WTC11 (cell line): Measurements from ENCODE around the gene PTGDR. TPM values are rescaled to one million over a fixed set of nuclear protein-coding genes. Genes with fewer than 3 reads are reported as not detected.

Experiments
- ATAC-seq: fragments of 200-7000 bp; cut with Tn5 transposase; 2 replicates; pipeline ENCODE4 v1.10.0; 2021; ENCODE audit warnings: mild to moderate bottlenecking, moderate library complexity
- CTCF ChIA-PET: fragments of 300-600 bp; sonication (Branson Sonifier 250); formaldehyde crosslinking; loops from one replicate; lab custom pipeline; 2021; ENCODE audit warnings: antibody characterized with exemption; lab: Charles Lee
- POLR2A ChIA-PET: fragments of 350-600 bp; sonication (Branson Sonifier 250); formaldehyde crosslinking; loops from one replicate; lab custom pipeline; 2021; ENCODE audit warnings: antibody characterized with exemption; lab: Charles Lee
- DNase-seq: peaks from one replicate; pipeline ENCODE4 v3.0.0; 2021; ENCODE audit warnings: low spot score
- H3K27ac Mint-ChIP-seq: 2 replicates; pipeline ENCODE4 v1.8.0; 2021; ENCODE audit warnings: mixed read lengths
- H3K27me3 Mint-ChIP-seq: 2 replicates; pipeline ENCODE4 v1.8.0; 2021; ENCODE audit warnings: low read depth, mild to moderate bottlenecking, moderate library complexity, mixed read lengths
- H3K36me3 Mint-ChIP-seq: 2 replicates; pipeline ENCODE4 v1.8.0; 2021; ENCODE audit warnings: mixed read lengths
- H3K4me1 Mint-ChIP-seq: 2 replicates; pipeline ENCODE4 v1.8.0; 2022; ENCODE audit warnings: mixed read lengths
- H3K4me3 Mint-ChIP-seq: 2 replicates; pipeline ENCODE4 v1.8.0; 2021; ENCODE audit warnings: mild to moderate bottlenecking, moderate library complexity, mixed read lengths
- H3K9me3 Mint-ChIP-seq: 2 replicates; pipeline ENCODE4 v1.8.0; 2021; ENCODE audit warnings: mixed read lengths
- CREM ChIP-seq: sonication (generic); formaldehyde crosslinking; IDR thresholded peaks from 2 replicates; pipeline ENCODE4 v1.8.1; 2022; ENCODE audit warnings: mild to moderate bottlenecking, missing genetic modification reagents, moderate library complexity
- FOXK1 ChIP-seq: sonication (generic); formaldehyde crosslinking; IDR thresholded peaks from 2 replicates; pipeline ENCODE4 v1.8.0; 2022; ENCODE audit warnings: mild to moderate bottlenecking, moderate library complexity, missing genetic modification reagents
- GABPB1 ChIP-seq: sonication (generic); formaldehyde crosslinking; IDR thresholded peaks from 2 replicates; pipeline ENCODE4 v1.8.1; 2023; ENCODE audit warnings: mild to moderate bottlenecking, missing genetic modification reagents
- HMGA2 ChIP-seq: fragments of 250-450 bp; sonication (Bioruptor Pico); IDR thresholded peaks from 2 replicates; pipeline ENCODE4 v1.4.0; 2021; ENCODE audit warnings: mild to moderate bottlenecking, moderate library complexity
- JUN ChIP-seq: sonication (generic); formaldehyde crosslinking; IDR thresholded peaks from 2 replicates; pipeline ENCODE4 v1.8.0; 2023; ENCODE audit warnings: mild to moderate bottlenecking, missing genetic modification reagents
- NFATC4 ChIP-seq: fragments of 250-450 bp; sonication (Bioruptor Pico); IDR thresholded peaks from 2 replicates; pipeline ENCODE4 v1.9.0; 2021; ENCODE audit warnings: mild to moderate bottlenecking
- PRRX2 ChIP-seq: fragments of 250-450 bp; sonication (Bioruptor Pico); IDR thresholded peaks from 2 replicates; pipeline ENCODE4 v1.8.0; 2021; ENCODE audit warnings: mild to moderate bottlenecking
- RELA ChIP-seq: sonication (generic); formaldehyde crosslinking; IDR thresholded peaks from 2 replicates; pipeline ENCODE4 v1.8.1; 2022; ENCODE audit warnings: missing genetic modification reagents, mild to moderate bottlenecking, borderline replicate concordance
- RORB ChIP-seq: fragments of 250-450 bp; sonication (Bioruptor Pico); IDR thresholded peaks from 2 replicates; pipeline ENCODE4 v1.9.0; 2021; ENCODE audit warnings: mild to moderate bottlenecking
- SP1 ChIP-seq: sonication (generic); formaldehyde crosslinking; conservative IDR thresholded peaks from 2 replicates; pipeline ENCODE4 v1.8.1; 2022; ENCODE audit warnings: missing genetic modification reagents
- TCF7 ChIP-seq: sonication (generic); formaldehyde crosslinking; IDR thresholded peaks from 2 replicates; pipeline ENCODE4 v1.8.0; 2022; ENCODE audit warnings: mild to moderate bottlenecking, low read depth, missing genetic modification reagents, moderate library complexity
- TEAD1 ChIP-seq: sonication (generic); formaldehyde crosslinking; IDR thresholded peaks from 2 replicates; pipeline ENCODE4 v1.8.0; 2022; ENCODE audit warnings: mild to moderate bottlenecking, missing genetic modification reagents
- ZNF232 ChIP-seq: sonication (generic); formaldehyde crosslinking; IDR thresholded peaks from 2 replicates; pipeline ENCODE4 v1.8.0; 2022; ENCODE audit warnings: mild to moderate bottlenecking, missing genetic modification reagents
- total RNA-seq: library from RNA; stranded (reverse); gene quantifications from 3 replicates; pipeline ENCODE4 v1.2.3, GENCODE V29; 2021
- TF ChIP-seq, protein P1 (sequence below): fragments of 250-450 bp; sonication (Bioruptor Pico); IDR thresholded peaks from 2 replicates; pipeline ENCODE4 v1.9.0; 2021; ENCODE audit warnings: mild to moderate bottlenecking, borderline replicate concordance
- TF ChIP-seq, protein P2 (sequence below): sonication (generic); formaldehyde crosslinking; IDR thresholded peaks from 2 replicates; pipeline ENCODE4 v1.8.1; 2022; ENCODE audit warnings: low read depth, missing genetic modification reagents, borderline replicate concordance
- TF ChIP-seq, protein P3 (sequence below): sonication (generic); formaldehyde crosslinking; IDR thresholded peaks from 2 replicates; pipeline ENCODE4 v1.8.1; 2023; ENCODE audit warnings: mild to moderate bottlenecking, missing genetic modification reagents, borderline replicate concordance
- TF ChIP-seq, protein P4 (sequence below): fragments of 200-600 bp; IDR thresholded peaks from 2 replicates; pipeline ENCODE4 v1.8.0; 2022; ENCODE audit warnings: antibody characterized with exemption
- TF ChIP-seq, protein P5 (sequence below): sonication (generic); formaldehyde crosslinking; IDR thresholded peaks from 2 replicates; pipeline ENCODE4 v1.8.0; 2023; ENCODE audit warnings: mild to moderate bottlenecking, missing genetic modification reagents

The PTGDR gene
- total RNA-seq, 1 experiment from 2014 or later: 0.24 TPM

DNA sequence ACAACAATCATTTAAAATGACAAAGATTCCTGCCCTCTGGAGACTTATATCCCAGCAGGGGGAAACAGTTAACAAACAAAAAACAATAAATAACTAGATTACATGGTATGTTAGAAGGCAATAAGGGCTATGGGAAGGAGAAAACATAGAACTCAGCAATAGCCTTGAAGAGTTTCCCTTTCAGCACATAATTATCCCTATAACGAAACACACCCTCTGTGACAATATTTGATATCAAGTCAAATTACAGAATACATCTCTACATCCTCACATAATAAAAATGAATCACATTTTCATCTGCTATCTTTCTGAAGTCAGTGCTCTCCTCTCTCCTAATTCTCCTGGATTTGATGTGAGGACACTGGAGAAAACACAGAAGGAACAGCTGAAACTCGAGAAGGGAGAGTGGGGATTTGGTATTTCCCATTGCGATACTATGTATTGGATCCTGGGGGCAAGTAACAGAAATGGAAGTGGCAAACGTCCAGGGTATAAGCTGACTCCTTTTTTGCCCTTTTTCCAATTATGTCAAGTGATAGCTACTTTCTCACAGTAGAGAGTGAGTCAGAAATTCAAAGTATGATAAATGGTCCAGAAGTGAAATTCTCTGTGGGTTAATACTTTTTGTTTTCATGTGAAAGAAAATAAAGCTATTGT lies 36.9 kb downstream of the PTGDR start (continued):
- no peak for TF ChIP-seq CREM

DNA sequence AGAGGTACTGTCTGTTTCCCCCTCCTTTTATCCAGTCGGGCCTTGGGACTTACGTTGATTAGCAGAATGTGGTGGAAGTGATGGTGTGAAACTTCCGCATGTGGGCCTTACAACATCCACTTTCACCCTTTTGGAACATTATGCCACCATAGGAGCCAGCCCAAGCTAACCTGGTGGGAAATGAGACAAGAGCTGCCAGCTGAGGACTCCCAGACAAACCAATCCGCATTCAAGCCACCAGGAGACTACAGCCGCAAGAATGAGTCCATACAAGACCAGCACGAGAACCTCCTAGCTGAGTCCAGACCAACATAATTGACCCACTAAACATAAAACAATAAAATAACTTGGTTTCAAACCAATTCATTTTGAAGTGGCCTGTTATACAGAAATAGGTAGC lies 37.5 kb downstream of the PTGDR start:
- ATAC-seq (peak; percentile 65), DNase-seq (no peak)
- Mint-ChIP-seq H3K4me3 (no peak overlapping the region), H3K4me1 (peaks cover 21% of the 10 kb centered on the region), H3K27me3 (peaks cover 4% of the 10 kb centered on the region), H3K9me3 (no peaks in the 10 kb centered on the region), H3K36me3 (no peaks in the 10 kb centered on the region), H3K27ac (no peak overlapping the region)
- TF ChIP-seq SP1 (CRISPR knock-in tag): no peak
- TF ChIP-seq, protein P1, sequence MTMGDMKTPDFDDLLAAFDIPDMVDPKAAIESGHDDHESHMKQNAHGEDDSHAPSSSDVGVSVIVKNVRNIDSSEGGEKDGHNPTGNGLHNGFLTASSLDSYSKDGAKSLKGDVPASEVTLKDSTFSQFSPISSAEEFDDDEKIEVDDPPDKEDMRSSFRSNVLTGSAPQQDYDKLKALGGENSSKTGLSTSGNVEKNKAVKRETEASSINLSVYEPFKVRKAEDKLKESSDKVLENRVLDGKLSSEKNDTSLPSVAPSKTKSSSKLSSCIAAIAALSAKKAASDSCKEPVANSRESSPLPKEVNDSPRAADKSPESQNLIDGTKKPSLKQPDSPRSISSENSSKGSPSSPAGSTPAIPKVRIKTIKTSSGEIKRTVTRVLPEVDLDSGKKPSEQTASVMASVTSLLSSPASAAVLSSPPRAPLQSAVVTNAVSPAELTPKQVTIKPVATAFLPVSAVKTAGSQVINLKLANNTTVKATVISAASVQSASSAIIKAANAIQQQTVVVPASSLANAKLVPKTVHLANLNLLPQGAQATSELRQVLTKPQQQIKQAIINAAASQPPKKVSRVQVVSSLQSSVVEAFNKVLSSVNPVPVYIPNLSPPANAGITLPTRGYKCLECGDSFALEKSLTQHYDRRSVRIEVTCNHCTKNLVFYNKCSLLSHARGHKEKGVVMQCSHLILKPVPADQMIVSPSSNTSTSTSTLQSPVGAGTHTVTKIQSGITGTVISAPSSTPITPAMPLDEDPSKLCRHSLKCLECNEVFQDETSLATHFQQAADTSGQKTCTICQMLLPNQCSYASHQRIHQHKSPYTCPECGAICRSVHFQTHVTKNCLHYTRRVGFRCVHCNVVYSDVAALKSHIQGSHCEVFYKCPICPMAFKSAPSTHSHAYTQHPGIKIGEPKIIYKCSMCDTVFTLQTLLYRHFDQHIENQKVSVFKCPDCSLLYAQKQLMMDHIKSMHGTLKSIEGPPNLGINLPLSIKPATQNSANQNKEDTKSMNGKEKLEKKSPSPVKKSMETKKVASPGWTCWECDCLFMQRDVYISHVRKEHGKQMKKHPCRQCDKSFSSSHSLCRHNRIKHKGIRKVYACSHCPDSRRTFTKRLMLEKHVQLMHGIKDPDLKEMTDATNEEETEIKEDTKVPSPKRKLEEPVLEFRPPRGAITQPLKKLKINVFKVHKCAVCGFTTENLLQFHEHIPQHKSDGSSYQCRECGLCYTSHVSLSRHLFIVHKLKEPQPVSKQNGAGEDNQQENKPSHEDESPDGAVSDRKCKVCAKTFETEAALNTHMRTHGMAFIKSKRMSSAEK: no peak
- TF ChIP-seq GABPB1 (CRISPR knock-in tag): no peak
- no peak for TF ChIP-seq TEAD1 (CRISPR knock-in tag)
- no peak for TF ChIP-seq NFATC4 (CRISPR knock-in tag)
- no peak for TF ChIP-seq PRRX2
- no peak for TF ChIP-seq ZNF232
- TF ChIP-seq HMGA2 (CRISPR knock-in tag): no peak
- no peak for TF ChIP-seq RORB (CRISPR knock-in tag)
- no peak for TF ChIP-seq RELA
- no peak for TF ChIP-seq TCF7 (CRISPR knock-in tag)
- TF ChIP-seq, protein P2, sequence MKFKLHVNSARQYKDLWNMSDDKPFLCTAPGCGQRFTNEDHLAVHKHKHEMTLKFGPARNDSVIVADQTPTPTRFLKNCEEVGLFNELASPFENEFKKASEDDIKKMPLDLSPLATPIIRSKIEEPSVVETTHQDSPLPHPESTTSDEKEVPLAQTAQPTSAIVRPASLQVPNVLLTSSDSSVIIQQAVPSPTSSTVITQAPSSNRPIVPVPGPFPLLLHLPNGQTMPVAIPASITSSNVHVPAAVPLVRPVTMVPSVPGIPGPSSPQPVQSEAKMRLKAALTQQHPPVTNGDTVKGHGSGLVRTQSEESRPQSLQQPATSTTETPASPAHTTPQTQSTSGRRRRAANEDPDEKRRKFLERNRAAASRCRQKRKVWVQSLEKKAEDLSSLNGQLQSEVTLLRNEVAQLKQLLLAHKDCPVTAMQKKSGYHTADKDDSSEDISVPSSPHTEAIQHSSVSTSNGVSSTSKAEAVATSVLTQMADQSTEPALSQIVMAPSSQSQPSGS (CRISPR knock-in tag): no peak
- TF ChIP-seq, protein P3, sequence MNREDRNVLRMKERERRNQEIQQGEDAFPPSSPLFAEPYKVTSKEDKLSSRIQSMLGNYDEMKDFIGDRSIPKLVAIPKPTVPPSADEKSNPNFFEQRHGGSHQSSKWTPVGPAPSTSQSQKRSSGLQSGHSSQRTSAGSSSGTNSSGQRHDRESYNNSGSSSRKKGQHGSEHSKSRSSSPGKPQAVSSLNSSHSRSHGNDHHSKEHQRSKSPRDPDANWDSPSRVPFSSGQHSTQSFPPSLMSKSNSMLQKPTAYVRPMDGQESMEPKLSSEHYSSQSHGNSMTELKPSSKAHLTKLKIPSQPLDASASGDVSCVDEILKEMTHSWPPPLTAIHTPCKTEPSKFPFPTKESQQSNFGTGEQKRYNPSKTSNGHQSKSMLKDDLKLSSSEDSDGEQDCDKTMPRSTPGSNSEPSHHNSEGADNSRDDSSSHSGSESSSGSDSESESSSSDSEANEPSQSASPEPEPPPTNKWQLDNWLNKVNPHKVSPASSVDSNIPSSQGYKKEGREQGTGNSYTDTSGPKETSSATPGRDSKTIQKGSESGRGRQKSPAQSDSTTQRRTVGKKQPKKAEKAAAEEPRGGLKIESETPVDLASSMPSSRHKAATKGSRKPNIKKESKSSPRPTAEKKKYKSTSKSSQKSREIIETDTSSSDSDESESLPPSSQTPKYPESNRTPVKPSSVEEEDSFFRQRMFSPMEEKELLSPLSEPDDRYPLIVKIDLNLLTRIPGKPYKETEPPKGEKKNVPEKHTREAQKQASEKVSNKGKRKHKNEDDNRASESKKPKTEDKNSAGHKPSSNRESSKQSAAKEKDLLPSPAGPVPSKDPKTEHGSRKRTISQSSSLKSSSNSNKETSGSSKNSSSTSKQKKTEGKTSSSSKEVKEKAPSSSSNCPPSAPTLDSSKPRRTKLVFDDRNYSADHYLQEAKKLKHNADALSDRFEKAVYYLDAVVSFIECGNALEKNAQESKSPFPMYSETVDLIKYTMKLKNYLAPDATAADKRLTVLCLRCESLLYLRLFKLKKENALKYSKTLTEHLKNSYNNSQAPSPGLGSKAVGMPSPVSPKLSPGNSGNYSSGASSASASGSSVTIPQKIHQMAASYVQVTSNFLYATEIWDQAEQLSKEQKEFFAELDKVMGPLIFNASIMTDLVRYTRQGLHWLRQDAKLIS (CRISPR knock-in tag): no peak
- no peak for TF ChIP-seq FOXK1 (CRISPR knock-in tag)
- TF ChIP-seq, protein P4, sequence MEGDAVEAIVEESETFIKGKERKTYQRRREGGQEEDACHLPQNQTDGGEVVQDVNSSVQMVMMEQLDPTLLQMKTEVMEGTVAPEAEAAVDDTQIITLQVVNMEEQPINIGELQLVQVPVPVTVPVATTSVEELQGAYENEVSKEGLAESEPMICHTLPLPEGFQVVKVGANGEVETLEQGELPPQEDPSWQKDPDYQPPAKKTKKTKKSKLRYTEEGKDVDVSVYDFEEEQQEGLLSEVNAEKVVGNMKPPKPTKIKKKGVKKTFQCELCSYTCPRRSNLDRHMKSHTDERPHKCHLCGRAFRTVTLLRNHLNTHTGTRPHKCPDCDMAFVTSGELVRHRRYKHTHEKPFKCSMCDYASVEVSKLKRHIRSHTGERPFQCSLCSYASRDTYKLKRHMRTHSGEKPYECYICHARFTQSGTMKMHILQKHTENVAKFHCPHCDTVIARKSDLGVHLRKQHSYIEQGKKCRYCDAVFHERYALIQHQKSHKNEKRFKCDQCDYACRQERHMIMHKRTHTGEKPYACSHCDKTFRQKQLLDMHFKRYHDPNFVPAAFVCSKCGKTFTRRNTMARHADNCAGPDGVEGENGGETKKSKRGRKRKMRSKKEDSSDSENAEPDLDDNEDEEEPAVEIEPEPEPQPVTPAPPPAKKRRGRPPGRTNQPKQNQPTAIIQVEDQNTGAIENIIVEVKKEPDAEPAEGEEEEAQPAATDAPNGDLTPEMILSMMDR: no peak
- TF ChIP-seq, protein P5, sequence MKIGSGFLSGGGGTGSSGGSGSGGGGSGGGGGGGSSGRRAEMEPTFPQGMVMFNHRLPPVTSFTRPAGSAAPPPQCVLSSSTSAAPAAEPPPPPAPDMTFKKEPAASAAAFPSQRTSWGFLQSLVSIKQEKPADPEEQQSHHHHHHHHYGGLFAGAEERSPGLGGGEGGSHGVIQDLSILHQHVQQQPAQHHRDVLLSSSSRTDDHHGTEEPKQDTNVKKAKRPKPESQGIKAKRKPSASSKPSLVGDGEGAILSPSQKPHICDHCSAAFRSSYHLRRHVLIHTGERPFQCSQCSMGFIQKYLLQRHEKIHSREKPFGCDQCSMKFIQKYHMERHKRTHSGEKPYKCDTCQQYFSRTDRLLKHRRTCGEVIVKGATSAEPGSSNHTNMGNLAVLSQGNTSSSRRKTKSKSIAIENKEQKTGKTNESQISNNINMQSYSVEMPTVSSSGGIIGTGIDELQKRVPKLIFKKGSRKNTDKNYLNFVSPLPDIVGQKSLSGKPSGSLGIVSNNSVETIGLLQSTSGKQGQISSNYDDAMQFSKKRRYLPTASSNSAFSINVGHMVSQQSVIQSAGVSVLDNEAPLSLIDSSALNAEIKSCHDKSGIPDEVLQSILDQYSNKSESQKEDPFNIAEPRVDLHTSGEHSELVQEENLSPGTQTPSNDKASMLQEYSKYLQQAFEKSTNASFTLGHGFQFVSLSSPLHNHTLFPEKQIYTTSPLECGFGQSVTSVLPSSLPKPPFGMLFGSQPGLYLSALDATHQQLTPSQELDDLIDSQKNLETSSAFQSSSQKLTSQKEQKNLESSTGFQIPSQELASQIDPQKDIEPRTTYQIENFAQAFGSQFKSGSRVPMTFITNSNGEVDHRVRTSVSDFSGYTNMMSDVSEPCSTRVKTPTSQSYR: no peak
- no peak for TF ChIP-seq JUN (CRISPR knock-in tag)
- POLR2A ChIA-PET: no interaction called here
- CTCF ChIA-PET: interaction anchor here (0.7 kb wide), 1 partner anchor 242 kb away, joined by 3 read pairs; no protein-coding TSS in a partner anchor
